Bronchial epithelial cell (primary cell): ENCODE data around the gene NEURL4. TPM values are rescaled to one million over a fixed set of nuclear protein-coding genes. Genes with fewer than 3 reads are reported as not detected.
A peak's percentile ranks its signal among the peaks of the same experiment; 100 is the strongest.

ENCODE experiments used
- DNase-seq: peaks from one replicate; pipeline ENCODE4 v3.0.0-alpha.2; 2010; ENCODE audit warnings: low read depth
- FAIRE-seq: peaks from 2 replicates; lab custom pipeline; 2011; peaks lifted over from hg19 to GRCh38; lab: Jason Lieb, UNC
- H3K27me3 ChIP-seq: 2 replicates; pipeline ENCODE4 v1.5.1; 2011; ENCODE audit warnings: low read length; ENCODE audit not compliant: control insufficient read depth, insufficient read depth
- H3K36me3 ChIP-seq: 2 replicates; pipeline ENCODE4 v1.5.1; 2011; ENCODE audit warnings: low read length; ENCODE audit not compliant: control insufficient read depth, insufficient read depth
- H3K4me3 ChIP-seq: 2 replicates; pipeline ENCODE4 v1.5.1; 2011; ENCODE audit warnings: mild to moderate bottlenecking, low read depth, low read length, control low read depth
- total RNA-seq: library from RNA; depleted of rRNA; stranded (reverse); fragments of >200 nt; gene quantifications from 2 replicates; pipeline ENCODE4 v1.2.1, GENCODE V29; 2014
- TF ChIP-seq, protein P1 (sequence below): IDR thresholded peaks from 2 replicates; pipeline ENCODE4 v1.5.1; 2011; ENCODE audit warnings: mild to moderate bottlenecking, moderate library complexity, low read length, control low read depth, inconsistent platforms; ENCODE audit not compliant: insufficient read depth, severe bottlenecking

NEURL4 gene
- total RNA-seq, 1 donor from 2014 or later: 14.7 TPM

- peak; percentile 13 for FAIRE-seq
- H3K27me3 ChIP-seq: no peaks in the 10 kb centered on the region
- TF ChIP-seq, protein P1, sequence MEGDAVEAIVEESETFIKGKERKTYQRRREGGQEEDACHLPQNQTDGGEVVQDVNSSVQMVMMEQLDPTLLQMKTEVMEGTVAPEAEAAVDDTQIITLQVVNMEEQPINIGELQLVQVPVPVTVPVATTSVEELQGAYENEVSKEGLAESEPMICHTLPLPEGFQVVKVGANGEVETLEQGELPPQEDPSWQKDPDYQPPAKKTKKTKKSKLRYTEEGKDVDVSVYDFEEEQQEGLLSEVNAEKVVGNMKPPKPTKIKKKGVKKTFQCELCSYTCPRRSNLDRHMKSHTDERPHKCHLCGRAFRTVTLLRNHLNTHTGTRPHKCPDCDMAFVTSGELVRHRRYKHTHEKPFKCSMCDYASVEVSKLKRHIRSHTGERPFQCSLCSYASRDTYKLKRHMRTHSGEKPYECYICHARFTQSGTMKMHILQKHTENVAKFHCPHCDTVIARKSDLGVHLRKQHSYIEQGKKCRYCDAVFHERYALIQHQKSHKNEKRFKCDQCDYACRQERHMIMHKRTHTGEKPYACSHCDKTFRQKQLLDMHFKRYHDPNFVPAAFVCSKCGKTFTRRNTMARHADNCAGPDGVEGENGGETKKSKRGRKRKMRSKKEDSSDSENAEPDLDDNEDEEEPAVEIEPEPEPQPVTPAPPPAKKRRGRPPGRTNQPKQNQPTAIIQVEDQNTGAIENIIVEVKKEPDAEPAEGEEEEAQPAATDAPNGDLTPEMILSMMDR: peak; percentile 26
- no peak overlapping the region for H3K4me3 ChIP-seq
- H3K36me3 ChIP-seq: peaks cover 21% of the 10 kb centered on the region
- no peak for DNase-seq
These were observed 15.8 kb downstream of the NEURL4 start for GRCh38 chr17:7313088-7313889.

GRCh38 chr17:7312432-7313087 is 16.6 kb downstream of the NEURL4 start:
- H3K36me3 ChIP-seq: peaks cover 21% of the 10 kb centered on the region

DNA sequence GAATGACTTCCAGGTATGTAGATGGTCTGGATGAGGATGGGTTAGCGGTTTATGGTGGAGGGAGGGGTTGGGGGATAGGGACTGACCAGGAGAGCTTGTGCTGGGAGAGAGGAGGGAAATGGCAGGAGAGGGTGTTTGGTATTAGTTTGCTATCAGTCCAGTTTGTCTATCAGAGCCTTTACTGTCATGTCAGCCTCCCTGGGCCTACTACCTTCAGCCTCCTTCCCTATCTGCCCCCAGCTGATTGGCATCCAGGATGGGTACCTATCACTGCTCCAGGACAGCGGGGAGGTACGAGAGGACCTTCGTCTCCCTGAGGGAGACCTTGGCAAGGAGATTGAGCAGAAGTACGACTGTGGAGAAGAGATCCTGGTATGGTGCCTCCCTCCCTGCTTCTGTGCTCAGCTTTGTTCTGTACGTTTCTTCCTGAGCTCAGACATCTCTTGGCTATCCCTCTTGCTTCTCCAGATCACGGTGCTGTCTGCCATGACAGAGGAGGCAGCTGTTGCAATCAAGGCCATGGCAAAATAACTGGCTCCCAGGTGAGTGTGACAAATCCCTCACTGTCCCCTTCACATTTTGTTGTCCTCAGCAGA is 17.9 kb downstream of the NEURL4 start:
- Histone ChIP-seq H3K36me3 (peaks cover 21% of the 10 kb centered on the region), H3K4me3 (no peak overlapping the region), H3K27me3 (no peaks in the 10 kb centered on the region)
- no peak for DNase-seq
- no peak for FAIRE-seq
- TF ChIP-seq, protein P1: no peak

More at GRCh38 chr17:7312432-7313087, 16.6 kb downstream of the NEURL4 start:
- TF ChIP-seq, protein P1: no peak
- DNase-seq (no peak), FAIRE-seq (no peak)
- Histone ChIP-seq H3K4me3 (no peak overlapping the region), H3K27me3 (no peaks in the 10 kb centered on the region)

GRCh38 chr17:7309628-7310027 is 19.5 kb downstream of the NEURL4 start:
- DNase-seq (no peak), FAIRE-seq (no peak)
- H3K4me3 ChIP-seq: no peak overlapping the region
- TF ChIP-seq, protein P1: no peak
- no peaks in the 10 kb centered on the region for H3K27me3 ChIP-seq
- peaks cover 20% of the 10 kb centered on the region for H3K36me3 ChIP-seq

DNA sequence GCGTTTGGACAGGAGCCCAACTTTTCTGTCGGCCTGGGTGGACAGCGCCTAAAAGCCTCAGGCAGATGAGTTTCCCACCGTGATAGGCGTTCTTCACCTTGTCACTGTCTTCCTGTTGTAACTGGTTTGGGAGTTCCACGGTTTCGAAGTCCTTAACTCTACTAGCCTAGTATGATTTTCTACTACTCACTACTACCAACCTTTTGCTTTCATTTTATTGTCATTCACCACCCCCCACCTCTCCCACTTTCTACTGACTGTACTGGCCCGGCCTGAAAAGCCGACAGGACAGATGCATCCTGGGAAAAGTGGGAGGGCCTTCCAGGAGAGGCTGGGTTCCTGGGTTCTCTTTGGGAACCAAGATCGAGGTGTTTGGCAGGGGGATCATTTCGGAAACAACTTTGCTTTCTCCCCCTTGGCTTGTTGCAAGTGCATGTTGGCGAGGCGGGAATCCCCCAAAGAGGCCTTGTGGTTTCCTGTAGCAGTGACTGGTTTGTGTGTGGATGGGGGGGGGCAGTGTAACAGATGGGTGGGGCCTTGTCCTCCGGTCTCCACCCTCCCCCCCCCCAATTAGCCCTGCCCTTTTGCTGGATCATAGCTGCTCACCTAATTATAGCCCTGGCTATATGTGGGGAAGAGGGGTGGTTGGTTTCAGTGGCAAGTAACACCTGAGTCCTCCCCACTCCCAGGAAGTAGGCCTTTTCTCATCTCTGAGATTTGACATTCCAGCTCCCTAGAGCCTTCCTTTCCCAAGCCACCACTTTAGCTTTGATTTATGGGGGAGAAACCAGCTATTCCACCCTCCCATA is 20.3 kb downstream of the NEURL4 start:
- TF ChIP-seq, protein P1: no peak
- Histone ChIP-seq H3K27me3 (no peaks in the 10 kb centered on the region), H3K4me3 (peak overlapping the region; percentile 82), H3K36me3 (peaks cover 20% of the 10 kb centered on the region)
- DNase-seq: peak; percentile 78
- FAIRE-seq: peak; percentile 87
